GM19324 (cell line): ENCODE data around the gene SDCBP2.

Source experiments
- ATAC-seq: cut with Tn5 transposase; IDR thresholded peaks from one replicate; pipeline ENCODE4 v1.9.1; 2021; ENCODE audit warnings: mild to moderate bottlenecking, moderate library complexity; ENCODE audit not compliant: unreplicated experiment, low FRiP score

SDCBP2 gene, protein sequence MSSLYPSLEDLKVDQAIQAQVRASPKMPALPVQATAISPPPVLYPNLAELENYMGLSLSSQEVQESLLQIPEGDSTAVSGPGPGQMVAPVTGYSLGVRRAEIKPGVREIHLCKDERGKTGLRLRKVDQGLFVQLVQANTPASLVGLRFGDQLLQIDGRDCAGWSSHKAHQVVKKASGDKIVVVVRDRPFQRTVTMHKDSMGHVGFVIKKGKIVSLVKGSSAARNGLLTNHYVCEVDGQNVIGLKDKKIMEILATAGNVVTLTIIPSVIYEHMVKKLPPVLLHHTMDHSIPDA

DNA sequence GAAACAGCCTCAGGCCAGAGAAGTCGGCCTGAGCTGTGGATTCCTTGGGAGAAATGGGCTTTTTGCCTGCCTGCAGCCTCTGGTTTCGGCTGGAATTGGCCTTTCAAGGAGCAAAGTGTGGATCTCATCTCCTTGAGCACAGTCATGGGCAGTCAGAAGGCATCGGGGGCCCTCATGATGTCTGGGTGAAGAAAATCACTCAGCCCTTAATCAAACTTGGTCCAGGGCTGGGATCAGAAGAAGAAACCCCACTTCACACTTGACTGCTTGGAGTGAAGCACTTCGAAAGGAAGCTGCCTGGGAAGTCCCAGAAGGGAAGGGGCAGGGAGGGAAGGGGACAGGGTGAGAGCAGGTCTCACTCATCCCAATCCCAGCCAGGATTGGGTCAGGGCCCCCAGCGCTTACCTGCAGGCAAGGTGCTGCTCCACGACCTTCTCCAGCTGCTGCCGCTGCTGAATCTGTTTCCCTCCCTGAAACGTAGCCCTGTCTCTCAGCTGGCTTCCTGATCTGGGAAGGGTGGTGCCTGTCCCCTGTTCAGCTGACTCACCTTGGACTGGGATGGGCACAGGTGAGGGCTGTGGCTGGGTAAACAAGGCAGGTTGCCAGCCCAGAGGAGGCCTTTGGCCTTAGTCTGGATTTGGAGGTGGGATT, at the start of gene SDCBP2:
Gene SDCBP2, minus strand, starts transcription at position 460 of the 651 bp plus-strand sequence. CDS start 8,723 bp downstream, outside the sequence.
- ATAC-seq = no peak

DNA sequence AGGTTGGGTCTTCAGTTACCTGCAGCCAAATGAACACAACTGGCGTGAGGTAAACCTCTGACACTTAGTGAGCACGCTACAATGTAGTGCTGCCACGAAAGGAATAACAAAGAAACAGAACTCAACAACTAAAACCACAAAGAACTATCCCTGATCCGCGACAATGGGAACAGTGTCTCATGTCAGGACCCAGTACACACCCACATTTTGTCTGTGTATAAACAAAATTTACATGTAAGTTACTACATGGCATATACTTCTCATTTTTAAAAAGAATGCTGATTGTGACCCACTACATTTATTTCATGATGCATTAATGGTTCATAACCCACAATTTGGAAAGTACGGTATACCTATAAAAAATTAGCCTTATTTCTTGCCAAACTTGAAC, 49.8 kb upstream of the SDCBP2 start:
- no peak for ATAC-seq

DNA sequence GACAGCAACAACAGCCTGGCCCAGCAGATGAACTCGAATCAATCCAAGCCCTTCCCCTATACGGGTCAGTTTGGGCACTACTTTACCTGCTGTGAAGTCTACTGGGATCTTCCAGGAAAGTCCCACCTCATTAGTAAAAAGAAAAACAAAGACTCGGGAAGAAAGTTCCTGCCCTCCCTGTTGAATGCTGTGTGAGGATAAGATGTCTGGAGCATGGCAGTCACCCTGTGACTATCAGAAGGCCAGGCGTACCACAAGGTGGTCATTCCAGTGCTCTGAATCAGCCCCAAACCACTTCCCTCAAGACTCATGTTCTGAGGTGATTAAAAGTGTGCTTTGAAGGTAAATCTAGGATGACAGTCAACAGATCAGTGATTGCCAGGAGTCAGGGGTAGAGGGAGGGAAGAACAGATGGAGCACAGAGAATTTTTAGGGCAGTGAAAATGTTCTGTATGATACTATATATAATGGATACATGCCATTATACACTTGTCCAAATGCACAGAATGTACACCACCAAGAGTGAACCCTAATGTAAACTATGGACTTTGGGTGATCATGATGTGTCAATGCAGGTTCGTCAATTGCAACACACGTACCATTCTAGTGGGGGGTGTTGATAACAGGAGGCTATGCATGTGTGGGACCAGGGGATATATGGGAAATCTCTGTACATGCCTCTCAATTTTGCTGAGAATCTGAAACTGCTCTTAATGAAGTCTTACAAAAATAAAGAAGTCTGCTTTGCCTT, 49.2 kb upstream of the SDCBP2 start:
- ATAC-seq = no peak

DNA sequence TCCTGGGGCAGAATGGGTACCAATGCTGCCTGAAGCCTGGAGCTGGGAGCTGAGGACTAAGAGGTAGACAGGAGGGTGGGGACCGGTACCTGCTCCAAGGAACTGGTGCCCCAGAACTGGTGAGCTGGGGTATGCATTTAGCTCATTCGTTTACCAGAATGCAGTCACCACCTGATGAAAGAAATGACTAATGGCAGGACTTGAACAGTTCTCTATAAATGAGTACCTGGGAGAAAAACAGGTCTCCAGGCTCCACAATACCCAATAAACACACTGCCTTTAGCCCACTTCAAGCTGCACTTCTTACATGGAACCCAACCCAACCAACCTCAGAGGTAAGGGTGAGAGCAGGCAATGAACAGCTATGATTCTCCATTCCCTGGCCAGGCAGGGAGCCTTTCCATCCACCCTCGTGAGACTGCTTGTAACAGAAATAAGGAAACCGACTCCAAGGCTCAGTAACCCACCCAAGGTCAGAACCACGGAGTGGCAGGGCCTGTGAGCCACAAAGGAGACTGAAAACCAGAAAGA, 48.5 kb upstream of the SDCBP2 start:
- no peak for ATAC-seq

DNA sequence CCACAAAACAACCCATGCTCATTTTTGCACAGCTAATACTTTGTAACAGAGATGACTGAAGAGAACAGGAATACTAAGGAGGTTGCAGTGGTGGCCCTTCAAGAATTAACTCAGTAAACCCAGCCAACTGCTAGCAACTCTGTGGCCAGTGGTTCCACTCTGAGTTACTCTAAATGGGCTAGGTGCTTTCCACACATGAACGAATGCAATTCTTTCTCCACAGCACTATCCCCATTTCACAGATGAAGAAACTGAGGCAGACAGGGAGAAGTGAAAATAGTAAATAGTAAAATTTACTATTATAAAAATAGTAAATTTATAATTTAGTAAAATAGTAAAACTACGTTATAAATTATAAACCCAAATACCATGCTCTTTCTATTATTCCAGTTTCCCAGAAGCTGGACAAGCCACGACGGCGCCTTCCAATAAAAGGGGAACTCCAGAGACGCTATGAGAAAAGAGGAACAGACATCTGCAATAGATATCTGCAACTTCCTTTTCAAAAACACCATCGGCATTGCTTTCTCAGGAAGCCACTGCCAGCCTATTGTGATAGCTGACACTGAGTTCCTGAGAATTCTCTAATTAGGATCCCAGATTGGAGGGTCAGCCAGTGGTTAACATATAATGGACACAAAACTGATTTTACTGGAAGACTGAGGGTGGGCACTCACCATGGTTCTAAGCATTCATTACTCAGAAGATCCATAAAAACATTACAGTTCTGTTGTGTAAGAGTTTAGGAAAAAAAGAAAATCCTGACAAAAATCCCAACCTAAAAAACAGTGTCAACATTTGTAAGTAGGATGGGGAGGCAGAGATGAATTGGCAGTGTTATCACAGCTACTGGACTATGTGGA, 47.7 kb upstream of the SDCBP2 start:
- ATAC-seq = no peak

DNA sequence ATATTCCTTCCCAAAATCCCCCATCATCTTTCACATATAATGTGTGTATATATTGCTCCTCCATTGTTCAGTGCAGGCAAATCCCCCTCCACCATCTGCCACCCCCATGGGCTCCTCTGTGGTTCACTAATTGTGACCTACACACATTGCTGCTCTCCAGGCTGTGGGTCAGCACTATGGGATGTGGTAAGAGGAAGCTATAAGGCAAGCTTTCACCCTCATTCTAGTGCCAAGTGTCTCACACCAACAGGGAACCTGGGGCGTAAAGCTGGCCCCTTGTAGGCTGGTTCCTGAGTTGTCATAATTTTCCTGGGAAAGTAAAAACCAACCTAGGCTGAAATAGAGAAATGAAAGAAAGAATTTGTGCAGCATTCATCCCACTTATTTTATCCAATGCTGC, 47.1 kb upstream of the SDCBP2 start:
- no peak for ATAC-seq

DNA sequence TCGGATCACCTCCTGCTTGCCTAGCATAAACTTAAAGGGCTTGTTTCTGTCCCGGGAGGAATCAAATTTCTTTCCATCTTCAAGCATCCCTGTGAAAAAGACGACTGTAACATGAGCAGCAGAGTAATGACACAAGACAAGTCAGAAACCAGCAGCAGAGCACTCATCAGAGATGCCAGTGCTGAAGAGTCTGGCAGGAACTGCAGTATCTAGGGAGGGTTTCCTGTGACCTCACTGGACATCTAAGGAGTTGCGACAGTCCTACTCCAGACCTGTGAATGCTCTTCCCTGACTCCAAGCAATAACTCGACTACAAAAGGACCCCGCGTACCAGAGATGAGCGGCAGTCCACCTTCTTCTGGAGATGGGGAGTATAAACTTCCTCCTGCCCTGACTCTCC, 46.6 kb upstream of the SDCBP2 start:
- ATAC-seq = no peak

DNA sequence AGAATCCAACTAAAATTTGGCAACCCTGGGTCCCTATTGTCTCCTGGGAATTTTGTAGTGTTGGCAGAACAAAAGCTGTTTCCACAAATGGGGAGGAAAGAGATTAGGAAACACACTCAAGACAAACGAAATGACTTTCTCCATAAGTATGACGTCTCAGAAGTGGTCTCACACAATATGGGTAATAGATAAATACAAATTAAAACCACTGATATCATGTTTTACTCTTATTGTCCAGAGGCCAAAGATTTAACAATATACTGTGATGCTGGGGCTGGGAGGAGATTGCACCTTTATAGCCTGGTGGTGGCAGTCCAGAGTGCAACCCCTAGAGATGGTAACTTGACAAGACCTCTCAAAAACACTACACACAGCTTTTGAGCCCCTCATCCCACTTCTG, 45.3 kb upstream of the SDCBP2 start:
- no peak for ATAC-seq

DNA sequence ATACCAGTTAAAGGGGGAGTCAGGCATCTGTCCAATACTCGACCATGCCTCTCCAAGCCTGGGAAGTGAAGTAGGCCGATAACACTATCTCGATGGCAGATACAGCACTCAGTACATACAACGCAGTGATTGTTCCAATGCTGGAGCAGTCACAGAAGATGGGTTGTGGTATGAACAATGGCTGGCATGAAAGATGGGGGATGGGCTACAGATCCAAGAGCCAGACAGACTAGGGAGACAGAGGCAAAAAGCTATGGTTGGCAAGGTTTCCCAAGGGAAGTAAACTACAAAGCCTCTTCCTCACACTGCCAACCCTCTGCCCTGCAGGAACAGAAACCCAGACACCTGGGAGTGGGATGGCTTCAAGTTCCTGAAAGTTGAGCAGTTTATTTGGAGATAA, 44.7 kb upstream of the SDCBP2 start:
- ATAC-seq = no peak

DNA sequence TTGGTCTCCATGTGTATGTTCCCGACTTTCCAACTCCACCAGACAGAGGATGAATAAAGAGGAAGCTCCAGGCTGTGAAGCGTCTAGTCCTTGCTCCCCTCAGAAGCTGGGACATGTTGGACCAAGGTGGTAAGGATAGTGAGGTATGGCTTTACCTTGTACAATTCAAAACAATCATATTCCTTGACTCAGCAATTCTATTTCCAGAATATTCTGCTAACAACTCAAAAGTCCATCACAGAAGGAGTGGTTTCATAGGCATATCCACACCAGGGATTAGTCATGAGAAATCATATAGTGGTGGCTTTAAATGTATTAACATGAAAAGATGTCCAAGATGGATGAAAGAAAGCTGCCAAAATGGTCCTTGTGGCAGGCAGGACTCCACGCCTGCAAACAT, 44.1 kb upstream of the SDCBP2 start:
- ATAC-seq = no peak

DNA sequence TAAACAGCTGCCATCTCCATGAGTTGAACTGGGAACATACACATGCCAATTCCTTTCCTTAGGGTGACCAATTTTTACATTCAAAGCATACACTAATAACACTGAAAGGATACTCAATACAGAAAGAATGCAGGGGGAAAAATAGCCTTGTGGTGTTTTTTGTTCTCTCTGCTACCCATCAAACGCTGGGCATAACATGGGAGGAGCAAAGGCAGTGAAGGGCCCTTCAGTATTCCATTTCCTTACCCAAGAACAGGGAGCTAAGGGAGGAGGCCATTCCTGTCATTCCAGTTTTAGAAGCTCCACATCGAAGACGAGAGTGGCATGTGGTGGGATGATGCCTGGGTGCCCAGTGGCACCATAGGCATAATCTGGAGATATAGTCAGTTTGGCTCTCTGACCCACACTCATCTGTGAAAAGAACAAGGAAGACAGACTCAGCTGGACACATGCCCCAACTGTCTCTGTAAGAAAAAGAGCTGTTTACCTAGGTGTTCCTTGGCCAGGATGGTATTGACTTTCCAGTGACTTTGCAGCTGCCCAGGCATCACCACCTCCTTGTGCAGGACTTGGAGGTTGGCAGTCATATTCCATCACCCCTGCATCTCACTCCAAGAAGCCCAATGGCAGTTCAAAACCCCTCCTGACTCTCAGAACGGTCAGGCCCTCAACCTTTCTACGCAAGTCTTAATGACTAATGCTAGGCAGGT, 43.0 kb upstream of the SDCBP2 start:
- no peak for ATAC-seq

DNA sequence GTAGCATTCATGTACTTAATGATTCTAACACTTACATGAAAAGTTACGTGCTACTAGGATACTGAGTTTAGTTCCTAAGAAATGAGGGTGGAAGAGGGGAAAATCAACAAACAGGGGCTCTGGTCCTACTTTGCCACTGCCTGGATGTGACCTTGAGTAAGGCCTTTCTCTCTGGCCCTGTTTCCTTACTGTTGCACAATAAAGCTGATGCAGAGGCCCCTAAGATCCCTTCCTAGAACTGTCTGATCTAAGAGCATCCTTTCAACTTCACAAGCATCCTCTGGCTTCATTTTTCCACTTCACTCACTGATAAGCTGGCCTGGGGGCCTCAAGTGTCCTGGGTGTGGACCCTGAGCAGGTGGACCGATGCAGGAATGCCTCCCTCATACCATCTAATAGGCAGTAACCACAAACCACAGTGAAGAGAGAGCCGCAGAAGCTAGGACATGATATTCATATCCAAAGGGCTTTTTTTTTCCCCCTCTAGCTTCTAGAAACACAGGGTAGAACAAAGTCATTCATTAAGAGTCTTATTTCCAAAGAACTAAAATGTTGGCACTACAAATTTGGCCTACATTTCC, 42.4 kb upstream of the SDCBP2 start:
- ATAC-seq = no peak

DNA sequence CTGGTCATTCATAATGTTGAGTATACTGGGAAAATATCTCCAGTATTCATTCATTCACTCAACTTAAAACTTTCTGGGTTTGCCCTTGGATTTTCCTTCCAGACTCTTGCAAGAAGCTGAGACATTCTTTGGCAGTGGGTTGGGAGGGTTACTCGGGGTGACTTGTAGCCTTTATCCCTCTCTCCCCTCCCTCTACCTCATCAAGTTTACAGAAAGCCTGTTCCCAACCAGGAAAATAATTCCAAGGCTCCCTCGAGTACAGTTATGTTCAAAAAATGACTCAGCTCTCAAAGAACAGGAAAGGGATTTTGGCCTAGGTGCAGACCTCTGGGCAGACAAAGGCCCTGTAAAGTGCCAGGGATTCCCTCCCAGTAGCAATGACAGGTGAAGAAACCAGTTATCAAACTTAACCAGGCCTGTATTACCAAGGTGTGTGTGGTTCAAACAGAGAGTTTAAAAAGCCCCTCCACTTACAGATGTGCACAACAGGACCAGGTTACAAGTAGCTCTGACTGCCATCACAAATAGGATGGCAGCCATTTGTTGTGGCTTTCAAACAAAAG, 41.7 kb upstream of the SDCBP2 start:
- ATAC-seq = no peak

DNA sequence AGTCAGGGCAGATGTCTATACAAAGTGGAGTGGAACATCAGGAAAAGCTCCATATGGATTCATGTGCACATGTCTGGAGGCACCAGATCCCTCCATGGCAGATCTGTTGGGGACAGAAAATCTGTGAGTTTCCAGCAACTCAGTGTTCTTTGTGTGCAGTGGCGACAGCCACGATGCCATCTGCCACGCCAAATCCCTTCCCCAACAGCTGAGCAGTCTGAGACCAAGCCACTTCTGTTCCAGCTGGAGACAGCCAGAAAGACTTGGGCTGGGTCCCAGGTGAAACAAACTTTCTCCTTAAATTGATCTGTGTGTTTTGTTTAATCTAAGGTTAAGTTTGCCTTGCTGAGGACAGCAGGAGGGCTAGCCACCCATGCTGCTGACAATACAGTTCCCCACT, 41.0 kb upstream of the SDCBP2 start:
- ATAC-seq = no peak

DNA sequence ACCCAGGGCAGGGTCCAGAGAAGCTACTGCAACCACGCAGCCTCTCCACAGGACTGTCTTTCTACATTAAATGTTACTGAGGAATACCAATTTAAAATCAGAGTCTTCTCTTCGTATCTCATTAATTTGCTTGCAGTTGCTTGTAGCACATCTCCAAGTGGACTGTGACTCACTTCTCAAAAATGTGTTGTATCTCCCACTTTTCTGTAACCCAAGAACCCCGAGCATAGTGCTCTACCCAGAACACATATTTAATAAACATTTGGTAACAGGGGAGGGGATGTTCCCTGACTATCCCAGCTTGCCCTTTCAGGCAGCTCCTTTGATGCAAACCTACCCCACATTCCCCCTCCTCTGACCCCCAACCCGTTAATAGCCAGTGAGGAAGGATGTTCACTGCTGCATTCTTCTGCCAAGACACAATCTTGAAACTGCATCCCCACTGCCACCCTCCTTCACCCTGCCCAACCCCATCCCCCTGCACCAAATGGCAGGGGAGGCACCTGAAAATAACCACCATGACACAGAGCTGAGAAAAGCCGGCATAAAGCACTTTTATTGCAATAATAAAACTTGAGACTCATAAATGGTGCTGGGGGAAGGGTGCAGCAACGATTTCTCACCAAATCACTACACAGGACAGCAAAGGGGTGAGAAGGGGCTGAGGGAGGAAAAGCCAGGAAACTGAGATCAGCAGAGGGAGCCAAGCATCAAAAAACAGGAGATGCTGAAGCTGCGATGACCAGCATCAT, 39.7 kb upstream of the SDCBP2 start:
- ATAC-seq = no peak

DNA sequence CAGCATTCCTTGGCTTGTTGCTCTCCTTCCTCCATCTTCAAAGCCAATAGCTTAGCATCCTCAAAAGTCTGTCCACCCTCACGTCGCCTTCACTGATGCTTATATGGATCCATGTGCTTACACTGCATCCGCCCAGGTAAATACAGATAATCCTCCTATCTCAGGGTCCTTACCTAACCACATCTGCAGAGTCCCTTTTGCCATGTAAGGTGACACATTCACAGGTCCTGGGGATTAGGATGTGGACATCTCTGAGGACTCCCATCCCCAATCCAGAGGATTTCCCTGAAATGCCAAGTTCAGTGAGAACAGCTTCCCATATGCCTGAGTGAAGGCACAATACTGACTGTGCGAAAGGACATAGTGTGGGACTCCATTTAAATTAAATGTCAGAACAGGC, 38.5 kb upstream of the SDCBP2 start:
- no peak for ATAC-seq

DNA sequence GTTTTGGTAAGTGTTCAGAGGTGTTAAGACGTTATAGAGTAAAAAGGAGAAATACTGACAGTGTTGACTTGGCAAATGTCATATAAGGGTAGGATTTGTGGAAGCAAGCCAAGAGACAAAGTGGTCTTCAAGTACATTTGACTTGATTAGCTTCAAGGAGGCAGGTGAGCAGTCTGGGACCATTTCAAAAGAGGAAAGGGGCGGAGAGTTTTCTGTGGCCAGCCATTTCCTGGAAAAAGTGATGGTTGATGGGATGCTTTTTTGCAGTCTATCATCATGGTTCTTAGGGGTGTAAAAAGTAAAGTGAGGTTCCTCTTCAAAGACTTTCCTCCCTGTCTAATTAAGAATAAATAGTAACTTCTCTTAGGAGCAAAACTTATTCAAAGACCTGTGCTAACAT, 35.2 kb upstream of the SDCBP2 start:
- no peak for ATAC-seq

DNA sequence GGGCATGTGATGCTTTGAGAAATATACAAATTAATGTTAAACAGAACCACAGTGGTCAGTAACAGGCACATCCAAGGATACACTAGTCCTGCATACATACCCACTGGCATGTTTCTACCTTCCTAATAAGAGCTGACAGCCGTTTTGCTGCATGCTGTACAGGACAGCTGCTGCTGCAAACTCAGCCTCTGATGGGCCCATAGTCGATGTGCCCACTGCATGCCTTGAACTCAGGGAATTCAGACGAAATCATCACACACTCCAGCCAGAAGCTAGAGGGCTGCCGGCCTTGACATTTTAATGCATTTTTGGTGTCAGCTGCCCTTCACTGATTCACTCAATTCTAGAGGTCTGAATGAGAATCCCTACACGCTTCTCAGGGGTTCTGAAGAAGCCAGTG, 34.6 kb upstream of the SDCBP2 start:
- no peak for ATAC-seq

DNA sequence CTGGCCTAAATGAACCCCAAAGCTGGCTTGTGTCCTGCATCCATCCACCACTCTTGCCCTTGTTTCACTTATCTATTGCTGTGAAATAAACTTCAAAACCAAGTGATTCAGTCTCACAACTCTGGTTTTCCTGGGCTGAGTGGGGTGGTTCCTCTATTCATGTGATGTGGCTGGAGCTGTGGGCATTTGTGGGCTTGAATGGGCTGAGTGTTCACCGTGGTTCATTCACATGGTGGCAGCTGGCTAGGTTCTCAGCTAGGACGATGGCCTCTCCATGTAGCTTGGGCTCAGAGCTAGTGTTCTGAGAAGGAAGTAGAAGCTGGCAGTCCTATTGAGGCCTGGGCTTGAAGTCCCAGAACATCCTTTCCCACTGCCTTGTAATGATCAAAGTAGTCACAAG, 33.5 kb upstream of the SDCBP2 start:
- no peak for ATAC-seq
